Fibroblast of the aortic adventitia (primary cell): ENCODE results near the gene PTPRR. TPM values are rescaled to one million over a fixed set of nuclear protein-coding genes. Genes with fewer than 3 reads are reported as not detected.

Source experiments
- DNase-seq: peaks from one replicate; pipeline ENCODE4 v3.0.0-alpha.2; 2010; ENCODE audit warnings: low read depth
- H3K4me3 ChIP-seq: 2 replicates; pipeline ENCODE4 v1.5.1; 2011; ENCODE audit warnings: low read depth, mild to moderate bottlenecking, control low read depth, low read length, moderate library complexity
- CTCF ChIP-seq: IDR thresholded peaks from 2 replicates; pipeline ENCODE4 v1.5.1; 2011; ENCODE audit warnings: mild to moderate bottlenecking, low read length, control low read depth, inconsistent platforms; ENCODE audit not compliant: insufficient read depth
- total RNA-seq: library from RNA; depleted of rRNA; stranded (reverse); fragments of >200 nt; gene quantifications from 2 replicates; pipeline ENCODE4 v1.2.3, GENCODE V29; 2012; ENCODE audit warnings: low replicate concordance

The PTPRR gene
- total RNA-seq, 1 donor = 1.4 TPM

GRCh38 chr12:70892593-70892992, 27.9 kb downstream of the PTPRR start:
- no peak overlapping the region for H3K4me3 ChIP-seq
- no peak for TF ChIP-seq CTCF
- DNase-seq = no peak

GRCh38 chr12:70890895-70891832, 29.4 kb downstream of the PTPRR start:
- H3K4me3 ChIP-seq = no peak overlapping the region
- no peak for DNase-seq
- no peak for TF ChIP-seq CTCF

GRCh38 chr12:70885956-70886355, 34.6 kb downstream of the PTPRR start:
- peak; percentile 16 for DNase-seq
- TF ChIP-seq CTCF = no peak
- no peak overlapping the region for H3K4me3 ChIP-seq

GRCh38 chr12:70883855-70884254, 36.7 kb downstream of the PTPRR start:
- no peak overlapping the region for H3K4me3 ChIP-seq
- no peak for TF ChIP-seq CTCF
- no peak for DNase-seq

- DNase-seq = no peak
- no peak overlapping the region for H3K4me3 ChIP-seq
- no peak for TF ChIP-seq CTCF
These were observed 39.8 kb downstream of the PTPRR start for GRCh38 chr12:70880744-70881143.

- no peak for TF ChIP-seq CTCF
- H3K4me3 ChIP-seq = no peak overlapping the region
- peak; percentile 74 for DNase-seq
These were observed 43.6 kb downstream of the PTPRR start for GRCh38 chr12:70876952-70877351.
